ENCODE results near the gene HOXC10.
A peak's percentile ranks its signal among the peaks of the same experiment; 100 is the strongest.

Gene HOXC10

GRCh38 chr12:54017027-54017788, 32.3 kb downstream of the HOXC10 start:
- DNase-seq = peak; percentile 94

- peak; percentile 94 for DNase-seq
Observed at GRCh38 chr12:54017878-54018467, 33.0 kb downstream of the HOXC10 start.

GRCh38 chr12:54018468-54018984, 33.6 kb downstream of the HOXC10 start:
- no peak for DNase-seq

GRCh38 chr12:54019091-54019811, 34.3 kb downstream of the HOXC10 start:
- no peak for DNase-seq

- DNase-seq = no peak
Observed at GRCh38 chr12:54019924-54020590, 35.1 kb downstream of the HOXC10 start.

GRCh38 chr12:54020591-54021405, 35.9 kb downstream of the HOXC10 start:
- no peak for DNase-seq

GRCh38 chr12:54021432-54022013, 36.6 kb downstream of the HOXC10 start:
- DNase-seq = peak; percentile 11

GRCh38 chr12:54022960-54023884, 38.3 kb downstream of the HOXC10 start:
- DNase-seq = no peak

GRCh38 chr12:54024127-54024526, 39.2 kb downstream of the HOXC10 start:
- DNase-seq = no peak

GRCh38 chr12:54024581-54025305, 39.8 kb downstream of the HOXC10 start:
- no peak for DNase-seq

- DNase-seq = no peak
Observed at GRCh38 chr12:54025499-54026405, 40.8 kb downstream of the HOXC10 start.

- no peak for DNase-seq
Observed at GRCh38 chr12:54026640-54027441, 41.9 kb downstream of the HOXC10 start.

- no peak for DNase-seq
Observed at GRCh38 chr12:54027442-54027786, 42.5 kb downstream of the HOXC10 start.

- peak; percentile 27 for DNase-seq
Observed at GRCh38 chr12:54028314-54029201, 43.6 kb downstream of the HOXC10 start, which contains the start of gene HOXC6. HOXC6 (plus strand) TSS chr12:54028440; CDS start chr12:54028522, 82 bp downstream.

- DNase-seq = no peak
Observed at GRCh38 chr12:54029529-54030441, 44.8 kb downstream of the HOXC10 start.

- DNase-seq = no peak
Observed at GRCh38 chr12:54030442-54030801, 45.5 kb downstream of the HOXC10 start.
